Breast epithelium (tissue), 4 donors: Measurements from ENCODE around the gene SUGP1. TPM values are rescaled to one million over a fixed set of nuclear protein-coding genes. Genes with fewer than 3 reads are reported as not detected.

Experiments used
- DNase-seq, 2 donors: peaks; one replicate each; pipeline ENCODE4 v3.0.0-alpha.2; 2019; ENCODE audit warnings: low spot score in 2 of 2
- H3K27ac ChIP-seq, 2 donors: fragments of 200-600 bp; sonication (generic) in 1 of 2; one replicate each; pipeline ENCODE4 v1.5.1; 2016 to 2019; ENCODE audit warnings: mild to moderate bottlenecking in 1 of 2
- H3K27me3 ChIP-seq, 2 donors: fragments of 200-600 bp; sonication (generic) in 1 of 2; one replicate each; pipeline versions ENCODE4 v1.5.1 to v1.6.0; 2017 to 2019; ENCODE audit warnings: control low read depth in 1 of 2, mild to moderate bottlenecking in 1 of 2
- H3K36me3 ChIP-seq: fragments of 200-600 bp; one replicate; pipeline ENCODE4 v1.5.1; 2019
- H3K4me1 ChIP-seq, 2 donors: fragments of 200-600 bp; sonication (generic); one replicate each; pipeline ENCODE4 v1.5.1; 2016 to 2019; ENCODE audit warnings: control low read depth in 1 of 2
- H3K4me3 ChIP-seq, 3 donors: fragments of 200-600 bp; sonication (generic); 1 replicate in 2 of 3; 2 replicates in 1 of 3; pipeline ENCODE4 v1.5.1; 2016 to 2019; ENCODE audit warnings: mild to moderate bottlenecking in 3 of 3, moderate library complexity in 2 of 3
- H3K9me3 ChIP-seq, 2 donors: fragments of 200-600 bp; sonication (generic) in 1 of 2; one replicate each; pipeline ENCODE4 v1.5.1; 2016 to 2019; ENCODE audit warnings: control low read depth in 1 of 2
- POLR2A ChIP-seq: fragments of 450-650 bp; IDR thresholded peaks from one replicate; pipeline ENCODE4 v1.6.1; 2016; ENCODE audit warnings: antibody characterized with exemption, mild to moderate bottlenecking, moderate library complexity
- POLR2AphosphoS5 ChIP-seq, 3 donors: sonication (generic); formaldehyde crosslinking; IDR thresholded peaks; one replicate each; pipeline ENCODE4 v1.6.1; 2017; ENCODE audit warnings: antibody characterized with exemption in 3 of 3
- intact Hi-C: fragments of 100-400 bp; cut with DNase I; formaldehyde crosslinking; loops from one replicate; pipeline ENCODE4 v1.15.1; 2023; ENCODE audit warnings: low total_unique reads
- total RNA-seq, 3 donors: library from RNA; depleted of rRNA; stranded (reverse); fragments of >200 nt; gene quantifications; one replicate each; pipeline ENCODE4 v1.1.0, GENCODE V29; 2016
- TF ChIP-seq, protein P1 (sequence below), 3 donors: fragments of 450-650 bp; IDR thresholded peaks; one replicate each; pipeline ENCODE4 v1.5.1; 2016 to 2017; ENCODE audit warnings: antibody characterized with exemption in 3 of 3, mild to moderate bottlenecking in 3 of 3, moderate library complexity in 3 of 3

Gene SUGP1
- total RNA-seq, 3 donors from 2014 or later: 23.8 to 31.6 (median 29.8) TPM

DNA sequence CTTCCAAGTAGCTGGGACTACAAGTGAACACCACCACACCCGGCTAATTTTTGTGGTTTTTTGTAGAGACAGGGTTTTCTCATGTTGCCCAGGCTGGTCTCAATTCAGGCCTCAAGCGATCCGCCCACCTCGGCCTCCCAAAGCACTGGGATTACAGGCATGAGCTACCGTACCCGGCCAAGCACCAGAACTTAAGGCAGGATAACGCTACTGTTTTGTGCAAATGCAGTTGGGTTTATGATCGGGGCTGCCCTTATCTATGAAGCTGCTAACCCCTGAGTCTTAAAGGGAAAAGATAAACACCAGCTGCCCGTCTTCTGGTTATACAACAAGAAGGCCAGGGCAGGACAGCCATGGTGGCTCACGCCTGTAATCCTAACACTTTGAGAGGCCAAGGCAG lies 34.6 kb downstream of the SUGP1 start:
- H3K9me3 ChIP-seq: no peaks in the 10 kb centered on the region

DNA sequence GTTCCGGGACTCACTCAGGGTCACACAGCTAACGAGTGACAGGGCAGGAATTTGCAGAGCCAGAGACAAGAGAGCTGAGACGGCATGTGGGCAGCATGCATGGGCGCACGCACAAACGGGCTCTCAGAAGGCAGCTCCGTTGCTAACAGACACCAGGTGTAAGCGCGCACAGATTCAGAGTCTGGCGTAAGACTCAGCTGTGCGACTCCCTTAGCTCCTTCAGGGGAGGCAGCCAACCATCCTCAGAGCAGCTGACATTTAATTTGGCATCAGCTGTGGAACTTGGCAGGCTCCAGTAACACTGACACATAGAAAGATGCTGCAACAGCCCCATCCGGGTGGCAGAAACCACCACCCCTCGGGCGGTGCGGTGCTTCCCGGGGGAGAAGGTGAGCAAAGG lies 39.7 kb downstream of the SUGP1 start:
- peaks cover 9% of the 10 kb centered on the region for H3K36me3 ChIP-seq
- no peaks in the 10 kb centered on the region for H3K9me3 ChIP-seq
- no peak overlapping the region for H3K27ac ChIP-seq
- intact Hi-C loops: no loop called here
- H3K4me3 ChIP-seq: no peak overlapping the region
- no peak for DNase-seq
- H3K4me1 ChIP-seq: no peaks in the 10 kb centered on the region
- H3K27me3 ChIP-seq: no peaks in the 10 kb centered on the region
- TF ChIP-seq POLR2AphosphoS5 (IDR thresholded peaks at IDR 0.05) (no peak), POLR2A (no peak)
- TF ChIP-seq, protein P1, sequence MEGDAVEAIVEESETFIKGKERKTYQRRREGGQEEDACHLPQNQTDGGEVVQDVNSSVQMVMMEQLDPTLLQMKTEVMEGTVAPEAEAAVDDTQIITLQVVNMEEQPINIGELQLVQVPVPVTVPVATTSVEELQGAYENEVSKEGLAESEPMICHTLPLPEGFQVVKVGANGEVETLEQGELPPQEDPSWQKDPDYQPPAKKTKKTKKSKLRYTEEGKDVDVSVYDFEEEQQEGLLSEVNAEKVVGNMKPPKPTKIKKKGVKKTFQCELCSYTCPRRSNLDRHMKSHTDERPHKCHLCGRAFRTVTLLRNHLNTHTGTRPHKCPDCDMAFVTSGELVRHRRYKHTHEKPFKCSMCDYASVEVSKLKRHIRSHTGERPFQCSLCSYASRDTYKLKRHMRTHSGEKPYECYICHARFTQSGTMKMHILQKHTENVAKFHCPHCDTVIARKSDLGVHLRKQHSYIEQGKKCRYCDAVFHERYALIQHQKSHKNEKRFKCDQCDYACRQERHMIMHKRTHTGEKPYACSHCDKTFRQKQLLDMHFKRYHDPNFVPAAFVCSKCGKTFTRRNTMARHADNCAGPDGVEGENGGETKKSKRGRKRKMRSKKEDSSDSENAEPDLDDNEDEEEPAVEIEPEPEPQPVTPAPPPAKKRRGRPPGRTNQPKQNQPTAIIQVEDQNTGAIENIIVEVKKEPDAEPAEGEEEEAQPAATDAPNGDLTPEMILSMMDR (IDR thresholded peaks at IDR 0.05): no peak

More for the DNA sequence above, 34.6 kb downstream of the SUGP1 start:
- Histone ChIP-seq H3K4me1 (no peaks in the 10 kb centered on the region), H3K4me3 (no peak overlapping the region), H3K27me3 (no peaks in the 10 kb centered on the region), H3K36me3 (peaks cover 5% of the 10 kb centered on the region), H3K27ac (no peak overlapping the region)
- TF ChIP-seq, protein P1 (IDR thresholded peaks at IDR 0.05): no peak
- no peak for DNase-seq
- intact Hi-C loops: no loop called here

DNA sequence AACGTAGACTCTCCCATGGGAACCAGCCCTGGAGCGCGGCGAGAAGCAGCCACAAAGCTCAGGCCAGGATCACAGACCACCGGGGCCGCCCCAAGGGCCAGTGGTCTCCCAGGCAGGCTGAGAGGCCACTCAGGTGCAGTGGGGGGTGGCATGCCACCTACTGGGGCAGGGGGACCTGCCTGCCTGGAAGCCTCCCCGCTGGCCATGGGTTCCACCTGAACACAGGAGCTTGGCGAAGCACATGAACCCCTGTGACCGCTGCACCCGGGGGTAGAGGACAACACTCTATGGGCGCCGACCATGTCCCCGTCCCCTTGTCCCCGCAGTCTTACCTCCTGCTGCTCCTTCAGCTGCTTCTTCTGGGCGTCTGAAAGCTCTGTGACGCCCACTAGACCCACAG lies 40.5 kb downstream of the SUGP1 start:
- no peak for TF ChIP-seq POLR2AphosphoS5 (IDR thresholded peaks at IDR 0.05)
- no peak for TF ChIP-seq POLR2A
- TF ChIP-seq, protein P1 (IDR thresholded peaks at IDR 0.05): no peak
- intact Hi-C loops: no loop called here
- H3K36me3 ChIP-seq: peaks cover 9% of the 10 kb centered on the region
- H3K9me3 ChIP-seq: no peaks in the 10 kb centered on the region
- H3K27ac ChIP-seq: no peak overlapping the region
- no peaks in the 10 kb centered on the region for H3K4me1 ChIP-seq
- H3K4me3 ChIP-seq: no peak overlapping the region
- no peaks in the 10 kb centered on the region for H3K27me3 ChIP-seq
- no peak for DNase-seq

DNA sequence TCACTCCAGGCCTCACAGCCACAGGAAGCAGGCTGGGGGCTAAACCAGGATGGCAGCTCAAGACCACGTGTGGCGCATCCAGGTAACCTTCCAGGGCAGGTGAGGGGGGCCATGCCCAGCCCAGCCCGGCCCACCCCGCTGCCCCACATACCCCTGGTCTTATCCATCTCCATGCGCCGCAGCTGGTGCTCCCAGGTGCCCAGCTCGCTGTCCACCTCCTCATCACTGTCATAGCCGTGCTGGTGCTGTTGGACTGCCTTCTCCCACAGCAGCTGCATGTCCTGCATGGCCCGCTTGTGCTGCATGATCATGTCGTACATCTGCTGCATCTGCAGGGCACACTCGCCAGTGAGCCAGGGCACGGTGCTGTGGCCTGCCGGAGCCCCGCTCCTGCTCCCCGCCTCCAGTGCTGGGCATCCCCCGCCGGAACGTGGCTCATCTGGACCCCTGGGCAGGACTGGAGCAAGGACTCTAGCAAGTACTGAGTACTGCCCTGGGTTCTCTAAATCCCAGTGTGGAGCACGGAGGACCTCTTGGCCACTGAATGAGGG lies 41.2 kb downstream of the SUGP1 start:
- DNase-seq: no peak
- Histone ChIP-seq H3K9me3 (no peaks in the 10 kb centered on the region), H3K27me3 (no peaks in the 10 kb centered on the region), H3K36me3 (peaks cover 9% of the 10 kb centered on the region), H3K4me3 (no peak overlapping the region), H3K4me1 (no peaks in the 10 kb centered on the region), H3K27ac (no peak overlapping the region)
- intact Hi-C loops: no loop called here
- TF ChIP-seq, protein P1 (IDR thresholded peaks at IDR 0.05): no peak
- TF ChIP-seq POLR2AphosphoS5 (IDR thresholded peaks at IDR 0.05): no peak
- no peak for TF ChIP-seq POLR2A

DNA sequence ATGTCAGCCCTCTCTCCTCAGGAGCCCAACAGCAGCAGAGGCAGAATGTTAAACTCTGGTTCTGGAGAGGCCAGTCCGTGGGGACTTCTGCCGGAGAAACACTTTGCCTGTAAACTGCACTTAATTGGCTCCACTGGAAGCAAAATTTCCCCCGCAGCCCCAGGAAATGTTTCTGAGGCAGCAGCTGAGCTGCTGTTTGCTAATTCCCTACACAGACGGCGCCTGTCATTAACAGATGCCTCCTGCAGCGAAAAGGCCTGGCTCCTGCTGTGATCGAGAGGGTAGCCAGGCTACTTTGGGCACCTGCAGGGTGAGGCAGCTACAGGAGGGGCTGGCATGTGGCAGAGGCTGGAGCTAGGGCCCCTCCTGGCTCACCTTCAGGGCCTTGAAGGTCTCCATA lies 42.0 kb downstream of the SUGP1 start:
- no peak for DNase-seq
- Histone ChIP-seq H3K4me3 (no peak overlapping the region), H3K4me1 (no peaks in the 10 kb centered on the region), H3K27ac (no peak overlapping the region), H3K36me3 (peaks cover 9% of the 10 kb centered on the region), H3K27me3 (no peaks in the 10 kb centered on the region), H3K9me3 (no peaks in the 10 kb centered on the region)
- intact Hi-C loops: no loop called here
- TF ChIP-seq, protein P1 (IDR thresholded peaks at IDR 0.05): no peak
- no peak for TF ChIP-seq POLR2AphosphoS5 (IDR thresholded peaks at IDR 0.05)
- TF ChIP-seq POLR2A: no peak
